Choroid plexus epithelial cell (primary cell): ENCODE measurements around the gene PACSIN3.

ENCODE experiments used
- DNase-seq: peaks from one replicate; pipeline ENCODE4 v3.0.0-alpha.2; 2010; ENCODE audit warnings: low read depth
- H3K4me3 ChIP-seq: 2 replicates; pipeline ENCODE4 v1.5.1; 2011; ENCODE audit warnings: low read depth, mild to moderate bottlenecking, control low read depth, low read length, moderate library complexity
- CTCF ChIP-seq: conservative IDR thresholded peaks from 2 replicates; pipeline ENCODE4 v1.5.1; 2011; ENCODE audit warnings: low read depth, mild to moderate bottlenecking, control low read depth, inconsistent platforms, low read length, moderate library complexity

PACSIN3 gene

DNA sequence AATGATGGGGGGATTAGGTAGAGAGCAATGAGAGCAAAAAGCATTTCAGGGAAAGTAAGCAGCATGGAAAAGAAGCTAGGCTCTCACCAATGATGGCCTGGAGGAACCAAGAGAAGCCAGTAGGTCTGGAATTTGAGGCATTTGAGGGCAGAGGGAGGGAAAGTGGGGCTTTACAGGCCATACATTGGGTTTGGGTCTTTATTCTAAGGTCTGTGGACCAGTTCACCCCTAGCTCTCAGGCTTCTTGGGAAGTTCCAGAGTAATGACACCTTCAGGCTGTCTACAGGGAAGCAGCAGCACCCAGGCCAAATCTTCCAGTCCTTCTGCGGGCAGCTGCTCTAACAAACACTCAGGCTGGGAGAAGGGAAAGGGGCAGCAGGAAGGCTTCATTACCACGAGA is 39.0 kb downstream of the PACSIN3 start:
- no peak overlapping the region for H3K4me3 ChIP-seq
- DNase-seq, result no peak
- TF ChIP-seq CTCF, result no peak

DNA sequence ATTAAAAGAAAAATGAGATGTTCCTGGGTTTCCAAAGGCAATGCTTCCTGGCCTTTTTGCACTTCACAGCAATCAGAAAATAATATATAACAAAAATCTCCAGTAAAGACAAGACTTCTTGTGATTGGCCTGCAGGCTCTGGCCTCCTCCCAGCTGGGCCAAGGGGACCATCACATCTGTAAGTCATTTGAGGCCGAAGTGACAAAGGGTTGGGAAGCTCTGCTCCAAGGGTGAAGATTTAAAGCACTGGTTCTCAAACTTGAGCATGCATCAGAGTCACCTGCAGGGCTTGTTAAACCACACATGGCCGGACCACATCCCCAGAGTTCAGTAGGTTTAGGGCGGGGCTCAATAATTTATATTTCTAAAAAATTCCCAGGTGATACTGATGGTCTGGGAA is 41.7 kb downstream of the PACSIN3 start:
- no peak for TF ChIP-seq CTCF
- no peak overlapping the region for H3K4me3 ChIP-seq
- no peak for DNase-seq

DNA sequence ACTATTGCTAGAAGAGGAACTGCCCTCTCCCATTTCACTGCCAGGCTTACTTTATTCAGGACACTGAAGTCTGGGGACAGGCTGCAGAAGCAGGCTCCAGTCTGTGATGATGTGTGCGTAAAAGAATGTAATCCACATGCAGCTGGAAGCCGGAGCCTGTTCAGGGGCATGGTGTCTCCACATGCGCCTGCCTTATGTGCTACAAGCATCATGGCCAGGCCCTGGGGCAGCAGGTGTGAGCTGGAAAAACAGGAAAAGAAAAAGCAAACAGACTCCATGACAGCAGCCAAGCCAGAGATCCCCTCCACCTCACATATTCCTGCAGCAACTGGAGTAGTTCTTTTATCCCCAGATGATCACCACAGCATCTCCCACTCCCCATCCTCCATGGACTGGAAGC is 42.9 kb downstream of the PACSIN3 start:
- TF ChIP-seq CTCF, result no peak
- DNase-seq, result peak; percentile 92
- H3K4me3 ChIP-seq, result no peak overlapping the region

DNA sequence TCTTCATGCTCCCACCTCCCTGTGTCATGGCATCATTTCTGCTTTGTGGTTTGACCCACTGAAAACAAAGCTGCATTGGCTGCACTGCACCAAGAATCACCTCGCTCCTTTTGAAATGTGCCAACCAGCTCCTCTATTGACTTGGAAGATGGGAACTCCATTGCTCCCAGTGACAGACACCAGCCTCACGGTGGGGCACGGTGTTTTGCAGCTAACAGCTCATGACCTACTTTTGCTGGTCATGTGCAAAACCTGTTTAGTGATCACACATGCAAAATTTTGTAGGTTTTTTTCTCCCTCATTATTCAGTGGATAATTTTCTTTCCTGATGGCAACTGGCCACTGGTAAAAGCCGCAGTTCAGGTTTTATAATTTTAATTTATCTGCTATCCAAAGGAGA is 46.4 kb downstream of the PACSIN3 start:
- no peak for DNase-seq
- no peak overlapping the region for H3K4me3 ChIP-seq
- no peak for TF ChIP-seq CTCF

DNA sequence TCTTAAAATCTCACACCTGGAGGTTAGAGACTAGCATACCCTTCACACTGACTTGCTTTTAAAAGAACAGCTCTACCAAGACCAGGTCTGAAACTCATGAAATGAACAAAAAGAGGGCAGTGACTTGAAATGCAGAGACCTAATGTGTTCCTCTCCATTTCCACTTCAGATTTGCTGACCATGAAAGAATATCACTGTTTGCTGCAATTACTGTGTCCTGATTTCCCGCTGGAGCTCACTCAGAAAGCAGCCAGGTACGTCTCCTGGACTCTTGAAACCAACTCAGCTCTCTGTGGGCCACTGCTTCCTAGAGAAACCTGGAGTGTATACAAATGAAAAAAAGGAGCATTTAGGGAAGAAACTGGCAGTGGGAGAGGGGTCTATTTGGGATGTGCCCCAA is 48.8 kb downstream of the PACSIN3 start:
- no peak for TF ChIP-seq CTCF
- H3K4me3 ChIP-seq, result no peak overlapping the region
- no peak for DNase-seq

- DNase-seq, result no peak
- TF ChIP-seq CTCF, result no peak
- no peak overlapping the region for H3K4me3 ChIP-seq
These were observed 49.3 kb downstream of the PACSIN3 start for GRCh38 chr11:47136921-47137320.

GRCh38 chr11:47136327-47136726 is 49.9 kb downstream of the PACSIN3 start:
- H3K4me3 ChIP-seq, result no peak overlapping the region
- no peak for DNase-seq
- TF ChIP-seq CTCF, result no peak
